ENCODE data around the gene CLPSL1. TPM values are rescaled to one million over a fixed set of nuclear protein-coding genes. Genes with fewer than 3 reads are reported as not detected.

CLPSL1 gene
- total and polyA plus RNA-seq, 2 of the 13 experiments (the other 11 are each of a cell fraction or from before 2014, with no cell fraction given): not detected

DNA sequence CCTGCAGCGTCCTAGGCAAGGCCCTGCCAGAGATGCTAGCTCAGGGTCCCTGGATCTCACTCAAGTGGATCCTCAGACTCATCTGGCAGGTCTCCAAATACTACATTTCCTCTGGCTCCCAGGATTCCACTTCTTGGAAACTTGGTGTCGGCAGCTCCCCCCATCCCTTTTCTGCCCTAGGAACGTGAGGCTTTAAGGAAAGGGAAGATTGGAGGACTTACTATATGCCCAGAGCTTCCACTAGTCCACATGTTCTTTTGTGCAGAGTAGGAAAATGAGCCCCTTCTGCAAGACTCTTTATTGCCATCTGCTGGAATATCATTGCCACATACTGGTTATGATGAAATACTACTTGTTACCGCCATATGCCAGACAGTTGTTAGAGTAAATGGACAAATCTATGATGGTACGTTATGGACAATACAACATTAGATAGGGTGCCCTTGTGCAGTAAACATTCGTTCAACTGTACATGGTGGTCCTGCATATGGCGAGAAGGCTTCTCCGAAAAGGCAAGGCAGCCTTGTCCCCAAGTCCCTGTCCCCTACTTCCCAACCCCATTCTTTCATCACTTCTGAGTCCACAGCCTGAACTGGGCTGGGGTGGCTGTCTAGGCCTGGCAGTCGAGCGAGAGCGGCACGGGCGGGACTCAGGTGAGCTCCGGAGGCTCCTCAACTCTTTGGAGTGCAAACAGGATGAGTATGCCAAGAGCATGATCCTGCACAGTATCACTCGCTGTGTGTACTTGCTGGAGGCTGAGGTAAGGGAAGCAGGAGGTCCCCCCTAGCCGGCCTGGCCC, 43.2 kb upstream of the CLPSL1 start (continued):
- TF ChIP-seq, protein P1, sequence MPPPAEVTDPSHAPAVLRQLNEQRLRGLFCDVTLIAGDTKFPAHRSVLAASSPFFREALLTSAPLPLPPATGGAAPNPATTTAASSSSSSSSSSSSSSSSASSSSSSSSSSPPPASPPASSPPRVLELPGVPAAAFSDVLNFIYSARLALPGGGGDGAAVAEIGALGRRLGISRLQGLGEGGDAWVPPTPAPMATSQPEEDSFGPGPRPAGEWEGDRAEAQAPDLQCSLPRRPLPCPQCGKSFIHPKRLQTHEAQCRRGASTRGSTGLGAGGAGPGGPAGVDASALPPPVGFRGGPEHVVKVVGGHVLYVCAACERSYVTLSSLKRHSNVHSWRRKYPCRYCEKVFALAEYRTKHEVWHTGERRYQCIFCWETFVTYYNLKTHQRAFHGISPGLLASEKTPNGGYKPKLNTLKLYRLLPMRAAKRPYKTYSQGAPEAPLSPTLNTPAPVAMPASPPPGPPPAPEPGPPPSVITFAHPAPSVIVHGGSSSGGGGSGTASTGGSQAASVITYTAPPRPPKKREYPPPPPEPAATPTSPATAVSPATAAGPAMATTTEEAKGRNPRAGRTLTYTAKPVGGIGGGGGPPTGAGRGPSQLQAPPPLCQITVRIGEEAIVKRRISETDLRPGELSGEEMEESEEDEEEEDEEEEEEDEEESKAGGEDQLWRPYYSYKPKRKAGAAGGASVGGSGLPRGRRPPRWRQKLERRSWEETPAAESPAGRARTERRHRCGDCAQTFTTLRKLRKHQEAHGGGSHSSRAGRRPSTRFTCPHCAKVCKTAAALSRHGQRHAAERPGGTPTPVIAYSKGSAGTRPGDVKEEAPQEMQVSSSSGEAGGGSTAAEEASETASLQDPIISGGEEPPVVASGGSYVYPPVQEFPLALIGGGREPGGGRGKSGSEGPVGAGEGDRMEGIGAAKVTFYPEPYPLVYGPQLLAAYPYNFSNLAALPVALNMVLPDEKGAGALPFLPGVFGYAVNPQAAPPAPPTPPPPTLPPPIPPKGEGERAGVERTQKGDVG (CRISPR knock-in tag; IDR thresholded peaks at IDR 0.05; ENCODE audit: borderline replicate concordance): peak; percentile 38; the same call in 1 of the 2 replicates
- peak; percentile 98 for TF ChIP-seq CEBPG (CRISPR knock-in tag; IDR thresholded peaks at IDR 0.05)
- no peak for TF ChIP-seq SSRP1 (CRISPR knock-in tag; IDR thresholded peaks at IDR 0.05)
- TF ChIP-seq RFX1 (IDR thresholded peaks at IDR 0.05): no peak
- TF ChIP-seq SRF (IDR thresholded peaks at IDR 0.05; ENCODE audit: low read depth, low read length): 0 out of 2 replicates have a peak, but pooled peaks have one; percentile 19
- TF ChIP-seq, protein P2, sequence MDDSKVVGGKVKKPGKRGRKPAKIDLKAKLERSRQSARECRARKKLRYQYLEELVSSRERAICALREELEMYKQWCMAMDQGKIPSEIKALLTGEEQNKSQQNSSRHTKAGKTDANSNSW (CRISPR knock-in tag; IDR thresholded peaks at IDR 0.05; ENCODE audit: borderline replicate concordance): no peak
- no peak for TF ChIP-seq ATRX (CRISPR knock-in tag; IDR thresholded peaks at IDR 0.05; ENCODE audit: borderline replicate concordance)
- TF ChIP-seq ZSCAN22 (CRISPR knock-in tag; IDR thresholded peaks at IDR 0.05): no peak
- TF ChIP-seq, protein P3, sequence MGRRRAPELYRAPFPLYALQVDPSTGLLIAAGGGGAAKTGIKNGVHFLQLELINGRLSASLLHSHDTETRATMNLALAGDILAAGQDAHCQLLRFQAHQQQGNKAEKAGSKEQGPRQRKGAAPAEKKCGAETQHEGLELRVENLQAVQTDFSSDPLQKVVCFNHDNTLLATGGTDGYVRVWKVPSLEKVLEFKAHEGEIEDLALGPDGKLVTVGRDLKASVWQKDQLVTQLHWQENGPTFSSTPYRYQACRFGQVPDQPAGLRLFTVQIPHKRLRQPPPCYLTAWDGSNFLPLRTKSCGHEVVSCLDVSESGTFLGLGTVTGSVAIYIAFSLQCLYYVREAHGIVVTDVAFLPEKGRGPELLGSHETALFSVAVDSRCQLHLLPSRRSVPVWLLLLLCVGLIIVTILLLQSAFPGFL (CRISPR knock-in tag; IDR thresholded peaks at IDR 0.05): no peak
- no peak for TF ChIP-seq SMYD3 (CRISPR knock-in tag; IDR thresholded peaks at IDR 0.05)
- no peak; the same call in 1 of the 2 replicates for TF ChIP-seq KDM3A (CRISPR knock-in tag; IDR thresholded peaks at IDR 0.05; ENCODE audit: low read depth)
- TF ChIP-seq ZNF274 (CRISPR knock-in tag; IDR thresholded peaks at IDR 0.05): no peak
- no peak for TF ChIP-seq ZNF883 (CRISPR knock-in tag; IDR thresholded peaks at IDR 0.05; ENCODE audit: not compliant biosample characterization)
- TF ChIP-seq, protein P4, sequence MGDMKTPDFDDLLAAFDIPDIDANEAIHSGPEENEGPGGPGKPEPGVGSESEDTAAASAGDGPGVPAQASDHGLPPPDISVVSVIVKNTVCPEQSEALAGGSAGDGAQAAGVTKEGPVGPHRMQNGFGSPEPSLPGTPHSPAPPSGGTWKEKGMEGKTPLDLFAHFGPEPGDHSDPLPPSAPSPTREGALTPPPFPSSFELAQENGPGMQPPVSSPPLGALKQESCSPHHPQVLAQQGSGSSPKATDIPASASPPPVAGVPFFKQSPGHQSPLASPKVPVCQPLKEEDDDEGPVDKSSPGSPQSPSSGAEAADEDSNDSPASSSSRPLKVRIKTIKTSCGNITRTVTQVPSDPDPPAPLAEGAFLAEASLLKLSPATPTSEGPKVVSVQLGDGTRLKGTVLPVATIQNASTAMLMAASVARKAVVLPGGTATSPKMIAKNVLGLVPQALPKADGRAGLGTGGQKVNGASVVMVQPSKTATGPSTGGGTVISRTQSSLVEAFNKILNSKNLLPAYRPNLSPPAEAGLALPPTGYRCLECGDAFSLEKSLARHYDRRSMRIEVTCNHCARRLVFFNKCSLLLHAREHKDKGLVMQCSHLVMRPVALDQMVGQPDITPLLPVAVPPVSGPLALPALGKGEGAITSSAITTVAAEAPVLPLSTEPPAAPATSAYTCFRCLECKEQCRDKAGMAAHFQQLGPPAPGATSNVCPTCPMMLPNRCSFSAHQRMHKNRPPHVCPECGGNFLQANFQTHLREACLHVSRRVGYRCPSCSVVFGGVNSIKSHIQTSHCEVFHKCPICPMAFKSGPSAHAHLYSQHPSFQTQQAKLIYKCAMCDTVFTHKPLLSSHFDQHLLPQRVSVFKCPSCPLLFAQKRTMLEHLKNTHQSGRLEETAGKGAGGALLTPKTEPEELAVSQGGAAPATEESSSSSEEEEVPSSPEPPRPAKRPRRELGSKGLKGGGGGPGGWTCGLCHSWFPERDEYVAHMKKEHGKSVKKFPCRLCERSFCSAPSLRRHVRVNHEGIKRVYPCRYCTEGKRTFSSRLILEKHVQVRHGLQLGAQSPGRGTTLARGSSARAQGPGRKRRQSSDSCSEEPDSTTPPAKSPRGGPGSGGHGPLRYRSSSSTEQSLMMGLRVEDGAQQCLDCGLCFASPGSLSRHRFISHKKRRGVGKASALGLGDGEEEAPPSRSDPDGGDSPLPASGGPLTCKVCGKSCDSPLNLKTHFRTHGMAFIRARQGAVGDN (CRISPR knock-in tag; IDR thresholded peaks at IDR 0.05): peak; percentile 25; the same call in 1 of the 2 replicates
- no peak for TF ChIP-seq SIN3B (IDR thresholded peaks at IDR 0.05; ENCODE audit: low read length)
- no peak for TF ChIP-seq ZFP1 (CRISPR knock-in tag; IDR thresholded peaks at IDR 0.05)
- no peak for TF ChIP-seq GABPB1 (CRISPR knock-in tag; IDR thresholded peaks at IDR 0.05)
- TF ChIP-seq GABPA (IDR thresholded peaks at IDR 0.05; ENCODE audit: low read depth, low read length): no peak
- 0 out of 2 replicates have a peak, but pooled peaks have one; percentile 20 for TF ChIP-seq GABPA (CRISPR knock-in tag; IDR thresholded peaks at IDR 0.05; ENCODE audit: low read depth)
- TF ChIP-seq ZMYM3 (CRISPR knock-in tag; IDR thresholded peaks at IDR 0.05): no peak
- peak; percentile 73 for TF ChIP-seq GATAD2A (CRISPR knock-in tag; IDR thresholded peaks at IDR 0.05)
- TF ChIP-seq ZNF329 (CRISPR knock-in tag; IDR thresholded peaks at IDR 0.05; ENCODE audit: low read depth): no peak
- TF ChIP-seq ZNF724P (CRISPR knock-in tag; IDR thresholded peaks at IDR 0.05; ENCODE audit: borderline replicate concordance): peak; percentile 49; the same call in 1 of the 2 replicates
- no peak for TF ChIP-seq ZNF619 (CRISPR knock-in tag; IDR thresholded peaks at IDR 0.05)
